ENCODE results near the gene BRD4. TPM values are rescaled to one million over a fixed set of nuclear protein-coding genes. Genes with fewer than 3 reads are reported as not detected.

Gene BRD4
- total RNA-seq, 1 donor from 2014 or later = 104 TPM

DNA sequence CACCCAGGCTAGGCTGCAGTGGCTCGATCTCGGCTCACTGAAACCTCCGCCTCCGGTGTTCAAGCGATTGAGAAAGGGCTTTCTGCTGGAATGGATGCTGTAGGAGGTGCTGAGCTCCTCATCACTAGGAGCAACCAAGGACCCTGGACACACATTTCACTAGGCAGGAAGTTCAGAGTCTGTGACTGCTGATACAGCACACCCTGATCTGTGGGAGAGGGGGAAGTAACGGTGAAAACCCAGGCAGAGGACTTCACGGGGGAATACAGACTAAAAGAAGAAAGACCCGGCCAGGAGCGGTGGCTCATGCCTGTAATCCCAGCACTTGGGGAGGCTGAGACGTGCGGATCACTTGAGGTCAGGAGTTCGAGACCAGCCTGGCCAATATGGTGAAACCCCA is 119.6 kb downstream of the BRD4 start:
- Histone ChIP-seq H3K27me3 (ENCODE audit: low read depth) (no peaks in the 10 kb centered on the region), H3K4me1 (no peaks in the 10 kb centered on the region), H3K9me3 (no peaks in the 10 kb centered on the region), H3K27ac (no peak overlapping the region), H3K4me3 (no peak overlapping the region), H3K36me3 (no peaks in the 10 kb centered on the region)
- intact Hi-C loops (cut with DNase I) = no loop called here
- peak in 1 of 2 donors; percentile 20 for ATAC-seq
- TF ChIP-seq, protein P1, sequence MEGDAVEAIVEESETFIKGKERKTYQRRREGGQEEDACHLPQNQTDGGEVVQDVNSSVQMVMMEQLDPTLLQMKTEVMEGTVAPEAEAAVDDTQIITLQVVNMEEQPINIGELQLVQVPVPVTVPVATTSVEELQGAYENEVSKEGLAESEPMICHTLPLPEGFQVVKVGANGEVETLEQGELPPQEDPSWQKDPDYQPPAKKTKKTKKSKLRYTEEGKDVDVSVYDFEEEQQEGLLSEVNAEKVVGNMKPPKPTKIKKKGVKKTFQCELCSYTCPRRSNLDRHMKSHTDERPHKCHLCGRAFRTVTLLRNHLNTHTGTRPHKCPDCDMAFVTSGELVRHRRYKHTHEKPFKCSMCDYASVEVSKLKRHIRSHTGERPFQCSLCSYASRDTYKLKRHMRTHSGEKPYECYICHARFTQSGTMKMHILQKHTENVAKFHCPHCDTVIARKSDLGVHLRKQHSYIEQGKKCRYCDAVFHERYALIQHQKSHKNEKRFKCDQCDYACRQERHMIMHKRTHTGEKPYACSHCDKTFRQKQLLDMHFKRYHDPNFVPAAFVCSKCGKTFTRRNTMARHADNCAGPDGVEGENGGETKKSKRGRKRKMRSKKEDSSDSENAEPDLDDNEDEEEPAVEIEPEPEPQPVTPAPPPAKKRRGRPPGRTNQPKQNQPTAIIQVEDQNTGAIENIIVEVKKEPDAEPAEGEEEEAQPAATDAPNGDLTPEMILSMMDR (IDR thresholded peaks at IDR 0.05) = no peak
- DNase-seq = no peak

DNA sequence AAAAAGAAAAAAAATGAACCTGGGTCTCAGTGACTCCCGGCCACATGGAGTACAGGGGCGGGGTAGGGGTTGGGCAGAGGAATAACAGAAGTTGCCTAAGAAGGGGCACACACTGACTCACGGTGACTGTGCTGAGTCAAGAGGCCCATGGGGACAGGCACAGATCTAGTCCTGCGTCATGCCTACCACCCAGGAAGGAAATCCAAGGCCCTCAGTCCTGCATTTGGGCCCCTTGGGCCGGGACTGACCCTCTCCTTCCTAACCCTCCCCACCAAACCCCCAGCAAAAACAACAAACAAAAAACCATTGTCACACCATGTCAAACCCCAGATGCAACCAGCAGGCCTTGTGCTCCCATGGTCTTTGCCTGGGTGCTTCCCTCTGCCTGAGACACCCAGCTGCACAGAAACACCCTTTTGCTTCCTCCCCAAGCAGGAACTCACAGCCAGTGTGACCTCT is 122.0 kb downstream of the BRD4 start:
- H3K4me3 ChIP-seq = no peak overlapping the region
- peak overlapping the region; percentile 49 for H3K27ac ChIP-seq
- no peaks in the 10 kb centered on the region for H3K4me1 ChIP-seq
- TF ChIP-seq, protein P1 (IDR thresholded peaks at IDR 0.05) = no peak
- H3K9me3 ChIP-seq = no peaks in the 10 kb centered on the region
- H3K36me3 ChIP-seq = no peaks in the 10 kb centered on the region
- ATAC-seq (peak; percentile 89 to 95), DNase-seq (peak; percentile 83)
- intact Hi-C loops (cut with DNase I) = no loop called here
- no peaks in the 10 kb centered on the region for H3K27me3 ChIP-seq (ENCODE audit: low read depth)

DNA sequence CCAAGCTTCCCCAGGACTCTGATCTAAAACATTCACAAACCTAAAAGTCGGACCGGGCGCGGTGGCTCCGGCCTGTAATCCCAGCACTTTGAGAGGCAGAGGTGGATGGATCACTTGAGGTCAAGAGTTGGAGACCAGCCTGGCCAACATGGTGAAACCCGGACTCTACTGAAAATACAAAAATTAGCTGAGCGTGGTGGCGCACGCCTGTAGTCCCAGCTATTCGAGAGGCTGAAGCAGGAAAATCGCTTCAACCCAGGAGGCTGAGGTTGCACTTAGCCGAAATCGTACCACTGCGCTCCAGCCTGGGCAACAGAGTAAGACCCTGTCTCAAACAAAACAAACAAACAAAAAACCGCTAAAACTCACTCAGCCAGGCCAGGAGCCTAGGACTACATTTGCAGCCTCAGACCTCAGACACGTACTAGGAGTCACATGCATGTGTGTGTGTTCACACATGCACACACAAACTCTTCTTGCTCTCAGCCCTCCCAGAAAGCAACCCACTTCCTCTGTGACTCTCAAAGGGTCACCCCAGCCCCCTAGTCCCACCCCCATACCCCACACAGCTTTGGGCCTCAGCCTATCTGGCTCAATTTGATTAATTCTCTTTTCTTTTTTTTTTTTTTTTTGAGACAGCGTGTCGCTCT is 130.8 kb downstream of the BRD4 start:
- Histone ChIP-seq H3K4me1 (peaks cover 6% of the 10 kb centered on the region), H3K4me3 (no peak overlapping the region), H3K27ac (no peak overlapping the region)

DNA sequence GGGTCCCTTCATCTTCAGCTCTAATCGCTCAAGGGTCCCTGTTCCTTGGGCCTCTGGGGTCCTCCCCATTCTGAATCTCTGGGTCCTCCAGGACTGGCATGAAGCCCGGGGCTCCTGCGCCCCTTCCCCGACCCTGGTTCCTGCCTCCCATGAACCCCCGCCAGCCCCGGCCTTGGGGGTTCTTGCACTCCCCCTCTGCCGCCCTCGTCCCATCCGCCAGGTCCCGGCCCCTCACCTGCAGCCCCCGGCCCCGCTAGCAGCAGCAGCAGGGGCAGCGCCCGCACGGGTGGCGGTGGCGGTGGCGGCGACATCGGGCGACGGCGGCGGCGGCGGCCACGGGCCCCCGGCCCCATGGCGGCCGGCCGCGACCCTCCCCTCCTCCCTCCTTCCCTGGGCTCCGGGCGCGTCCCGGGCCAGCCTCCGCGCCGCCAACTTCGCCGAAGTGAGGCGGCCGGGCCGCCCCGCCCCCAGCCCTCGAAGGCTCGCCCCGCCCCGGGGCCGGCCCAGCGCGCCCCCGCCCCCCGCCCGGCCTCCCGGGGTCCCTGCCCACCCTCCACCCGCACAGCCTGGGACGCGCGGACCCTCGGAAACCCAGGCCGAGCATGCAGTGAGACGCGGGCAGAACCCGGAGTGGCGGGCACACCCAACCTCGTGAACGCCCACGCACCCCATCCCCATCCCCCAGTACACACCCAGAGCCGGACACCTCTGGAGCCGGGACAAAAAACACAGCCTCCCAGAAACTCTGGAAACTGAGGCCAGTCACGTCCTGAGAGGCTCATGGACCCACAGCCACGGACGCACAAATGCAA is 131.6 kb downstream of the BRD4 start, which contains the start of gene NOTCH3:
Gene NOTCH3 (minus strand): TSS at position 443 of the 812 bp plus-strand sequence. CDS start 90 bp downstream, at position 353.
- Histone ChIP-seq H3K27ac (peak within 1 kb of the TSS; percentile 58), H3K4me1 (peaks cover 6% of the 10 kb centered on the region), H3K36me3 (no peaks in the 10 kb centered on the region), H3K9me3 (no peaks in the 10 kb centered on the region), H3K4me3 (peak within 1 kb of the TSS; percentile 59), H3K27me3 (ENCODE audit: low read depth) (peaks cover 11% of the 10 kb centered on the region)
- no peak for ATAC-seq
- TF ChIP-seq, protein P1 (IDR thresholded peaks at IDR 0.05) = no peak
- no peak for DNase-seq
- intact Hi-C loops (cut with DNase I) = no loop called here

More for the DNA sequence above, 130.8 kb downstream of the BRD4 start:
- ATAC-seq (no peak), DNase-seq (no peak)
- TF ChIP-seq, protein P1 (IDR thresholded peaks at IDR 0.05) = no peak
- intact Hi-C loops (cut with DNase I) = no loop called here
- Histone ChIP-seq H3K36me3 (no peaks in the 10 kb centered on the region), H3K27me3 (ENCODE audit: low read depth) (peaks cover 11% of the 10 kb centered on the region), H3K9me3 (no peaks in the 10 kb centered on the region)

DNA sequence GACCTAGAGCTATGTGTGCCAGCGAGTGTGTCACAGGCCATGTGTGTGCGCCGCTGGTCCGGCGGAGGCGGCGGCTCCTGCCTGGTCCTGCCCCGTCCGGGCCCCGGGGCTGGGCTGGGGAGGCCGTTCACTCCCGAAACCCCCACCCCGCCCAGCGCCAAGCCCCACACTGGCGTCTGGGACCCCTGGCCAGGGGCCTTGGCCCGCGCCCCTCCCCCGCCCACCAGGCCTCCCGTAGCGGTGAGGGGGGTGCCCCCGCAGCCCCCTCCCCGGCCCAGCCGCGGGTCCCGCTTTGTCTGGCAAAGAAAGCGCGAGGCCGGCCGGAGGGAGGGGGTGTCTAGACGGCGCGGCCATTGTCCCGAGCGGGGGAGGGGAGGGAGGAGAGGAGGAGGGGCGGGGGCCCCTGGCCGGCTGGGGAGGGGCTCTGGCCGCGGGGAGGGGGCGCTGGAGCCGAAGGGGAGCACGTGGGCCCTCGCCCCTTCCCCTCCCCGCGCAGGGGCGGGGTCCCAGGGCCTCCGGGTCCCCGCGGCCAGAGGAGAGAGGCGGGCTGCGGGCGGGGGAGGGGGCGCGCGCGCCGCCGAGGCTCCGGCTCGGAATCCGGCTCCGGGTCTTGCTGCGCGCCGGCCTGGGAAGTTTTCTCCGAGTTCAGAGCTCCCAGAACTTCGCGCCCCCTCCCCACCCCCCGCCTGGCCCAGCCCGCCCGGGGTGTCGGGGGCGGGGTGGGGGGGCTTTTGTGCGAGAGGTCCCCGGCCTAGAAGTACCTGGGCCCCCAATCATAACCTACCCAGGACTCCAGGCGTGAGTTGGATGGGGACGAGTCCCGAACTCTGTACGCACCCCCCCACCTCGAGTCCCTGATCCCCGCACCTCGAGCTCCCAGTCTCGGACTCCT is 132.4 kb downstream of the BRD4 start:
- no peak for ATAC-seq
- Histone ChIP-seq H3K36me3 (no peaks in the 10 kb centered on the region), H3K27me3 (ENCODE audit: low read depth) (peaks cover 18% of the 10 kb centered on the region)

More for the DNA sequence above, 132.4 kb downstream of the BRD4 start:
- H3K4me3 ChIP-seq = peak overlapping the region; percentile 59
- no peaks in the 10 kb centered on the region for H3K9me3 ChIP-seq
- H3K4me1 ChIP-seq = peaks cover 11% of the 10 kb centered on the region
- H3K27ac ChIP-seq = peak overlapping the region; percentile 58
- DNase-seq = no peak
- TF ChIP-seq, protein P1 (IDR thresholded peaks at IDR 0.05) = no peak
- intact Hi-C loops (cut with DNase I) = no loop called here

Measured in lower lobe of right lung (tissue), 2 donors.